Activated CD8-positive, alpha-beta memory T cell treated with anti-CD3 and anti-CD28 coated beads for 24 hours (primary cell): Measurements from ENCODE around the gene SDHAF4.
"Not testable (repeated sequence)": the region's sequence is repeated elsewhere in the genome, so short reads cannot be mapped to it uniquely, and the experiment has no call there.

ENCODE experiments used
- DNase-seq: peaks from one replicate; pipeline ENCODE4 v3.0.0-alpha.2; 2020

The SDHAF4 gene

DNA sequence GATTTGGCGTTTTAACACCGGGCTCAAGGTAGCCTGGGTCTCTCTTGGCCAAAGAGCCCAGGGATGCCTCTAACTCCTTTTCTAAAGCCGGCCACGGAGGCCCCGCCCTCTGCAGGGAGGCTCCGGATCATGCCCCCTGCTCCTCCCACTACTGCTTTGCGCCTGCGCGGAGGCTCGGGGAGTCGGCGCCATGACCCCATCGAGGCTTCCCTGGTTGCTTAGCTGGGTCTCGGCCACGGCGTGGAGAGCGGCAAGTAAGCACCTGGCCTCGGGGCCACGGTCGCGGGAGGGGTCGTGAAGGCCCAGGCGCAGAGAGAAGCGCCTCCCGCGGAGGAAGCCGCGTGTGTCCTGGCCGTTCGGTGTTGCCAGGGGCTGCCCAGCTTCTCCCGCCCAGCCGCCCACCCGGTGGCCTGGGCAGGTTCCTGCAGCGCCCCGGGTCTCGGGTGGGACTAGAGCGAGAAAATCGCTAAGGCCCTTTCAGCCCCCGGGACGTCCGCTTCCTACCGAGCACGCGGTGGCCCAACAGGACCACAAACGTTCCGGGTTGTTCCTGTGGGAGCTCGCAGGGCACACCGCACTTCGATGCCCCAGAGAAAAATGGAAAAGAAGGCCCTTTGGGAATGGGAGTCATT, at the start of gene SDHAF4:
Gene SDHAF4 (plus strand): TSS at position 180 of the 632 bp plus-strand sequence. CDS start 11 bp downstream, at position 191.
- peak; percentile 98 for DNase-seq

DNA sequence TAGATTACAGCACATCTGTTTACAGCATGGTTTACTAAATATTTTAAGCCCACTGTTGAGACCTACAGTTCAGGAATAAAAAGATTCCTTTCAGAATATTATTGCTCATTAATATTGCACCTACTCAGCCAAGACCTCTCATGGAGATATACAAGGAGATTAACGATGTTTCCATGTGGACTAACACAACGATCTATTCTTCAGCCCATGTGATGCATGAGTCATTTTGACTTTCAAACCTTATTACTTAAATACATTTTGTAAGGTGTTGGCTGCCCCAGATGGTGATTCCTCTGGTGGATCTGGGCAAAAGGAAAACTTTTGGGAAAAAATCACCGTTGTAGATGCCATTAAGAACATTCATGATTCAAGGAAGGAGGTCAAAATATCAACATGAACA, 48.0 kb upstream of the SDHAF4 start:
- no peak for DNase-seq

DNA sequence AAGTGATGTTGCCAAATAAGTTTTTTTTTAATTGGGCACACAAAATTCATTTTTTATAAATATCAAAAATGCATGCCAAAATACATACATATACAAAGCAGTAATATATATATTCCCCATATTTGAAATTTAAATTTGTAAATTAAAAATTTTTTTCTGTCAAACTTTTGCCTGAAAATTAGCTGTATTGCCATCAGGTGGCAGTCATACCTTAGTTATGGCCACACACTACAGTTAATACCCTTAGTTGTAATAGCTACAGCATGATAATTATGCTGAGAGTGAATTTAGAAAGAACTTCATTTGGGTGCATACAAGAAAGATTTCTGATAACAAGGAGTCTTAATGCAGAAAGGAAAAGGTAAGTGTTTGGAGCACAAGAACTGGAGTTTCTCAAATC, 46.2 kb upstream of the SDHAF4 start:
- DNase-seq: no peak

DNA sequence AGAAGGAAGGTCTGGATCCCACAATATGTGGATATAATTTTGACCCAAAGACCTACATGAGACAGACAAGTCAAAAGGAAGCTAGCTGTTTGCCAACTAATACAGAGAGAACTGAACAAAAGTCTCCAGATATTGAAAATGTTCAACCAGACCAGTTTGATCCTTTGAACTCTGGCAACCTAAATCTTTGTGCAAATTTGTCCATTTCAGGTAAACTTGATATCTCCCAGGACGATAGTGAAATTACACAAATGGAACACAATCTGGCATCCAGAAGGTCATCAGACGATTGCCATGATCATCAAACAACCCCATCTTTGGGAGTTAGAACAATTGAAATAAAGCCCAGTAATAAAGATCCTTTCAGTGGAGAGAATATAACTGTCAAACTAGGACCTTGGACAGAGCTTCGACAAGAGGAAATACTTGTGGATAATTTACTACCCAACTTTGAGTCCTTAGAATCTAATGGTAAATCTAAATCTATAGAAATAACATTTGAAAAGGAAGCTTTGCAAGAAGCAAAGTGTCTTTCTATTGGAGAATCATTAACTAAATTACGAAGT, 41.9 kb upstream of the SDHAF4 start:
- no peak for DNase-seq

DNA sequence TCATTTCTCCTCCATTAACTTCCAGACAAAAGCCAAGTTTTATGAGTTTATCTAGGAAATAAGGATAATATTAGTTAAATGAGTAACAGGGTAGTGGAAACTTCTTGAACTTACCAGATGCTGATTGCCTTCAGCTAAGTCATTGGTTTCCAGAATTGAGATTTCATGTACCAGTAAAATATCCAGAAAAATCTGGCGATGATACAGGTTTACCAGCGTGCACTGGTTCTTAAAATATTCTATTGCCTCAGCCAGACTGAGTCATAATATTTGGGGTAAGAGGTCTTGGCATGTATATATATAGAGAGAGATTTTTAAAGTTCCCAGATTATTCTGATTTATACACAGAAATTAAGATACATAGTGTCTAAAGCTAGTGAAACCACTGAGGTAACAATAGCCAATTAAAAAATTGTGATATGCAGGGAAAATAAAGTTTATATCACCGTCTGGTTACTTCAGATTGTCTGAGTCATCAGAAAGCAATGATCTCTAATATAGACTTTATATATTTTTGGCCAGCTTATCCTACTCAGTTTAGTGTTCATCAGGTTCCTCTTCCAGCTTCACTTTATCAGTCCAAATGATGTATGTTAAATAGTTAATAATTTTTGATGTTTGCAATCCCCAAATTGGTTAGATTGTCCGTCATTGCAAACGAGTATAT, 39.5 kb upstream of the SDHAF4 start:
- no peak for DNase-seq

DNA sequence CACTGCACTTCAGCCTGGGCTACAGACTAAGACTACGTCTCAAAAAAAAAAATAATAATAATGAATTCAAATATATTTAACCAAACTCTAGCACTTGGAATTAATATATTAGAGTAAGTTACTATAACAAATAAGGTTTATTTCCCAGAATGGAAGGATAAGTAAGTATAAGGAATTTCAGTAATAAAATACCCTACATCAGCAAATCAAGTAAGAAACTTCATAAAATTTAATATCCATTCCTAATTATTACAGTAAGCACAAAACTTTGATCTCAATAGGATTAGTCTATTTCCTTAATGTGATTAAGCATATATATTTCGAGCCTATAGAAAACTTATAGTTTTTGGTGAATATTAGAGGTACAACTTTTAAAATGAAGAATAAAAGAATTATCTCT, 36.7 kb upstream of the SDHAF4 start:
- no peak for DNase-seq

DNA sequence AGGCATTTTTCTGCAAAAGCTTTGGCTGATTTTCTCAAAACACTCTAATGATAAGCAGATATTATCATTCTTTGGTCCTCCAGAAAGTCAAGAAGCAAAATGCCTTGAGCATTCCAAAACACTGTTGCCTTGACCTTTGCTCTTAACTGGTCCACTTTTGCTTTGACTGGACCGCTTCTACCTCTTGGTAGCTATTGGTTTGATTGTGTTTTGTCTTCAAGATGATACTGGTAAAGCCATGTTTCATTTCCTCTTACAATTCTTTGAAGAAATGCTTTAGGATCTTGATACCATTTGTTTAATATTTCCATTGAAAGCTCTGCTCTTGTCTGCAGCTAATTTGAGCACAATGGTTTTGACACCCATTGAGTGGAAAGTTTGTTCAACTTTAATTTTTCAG, 35.6 kb upstream of the SDHAF4 start:
- DNase-seq: no peak

DNA sequence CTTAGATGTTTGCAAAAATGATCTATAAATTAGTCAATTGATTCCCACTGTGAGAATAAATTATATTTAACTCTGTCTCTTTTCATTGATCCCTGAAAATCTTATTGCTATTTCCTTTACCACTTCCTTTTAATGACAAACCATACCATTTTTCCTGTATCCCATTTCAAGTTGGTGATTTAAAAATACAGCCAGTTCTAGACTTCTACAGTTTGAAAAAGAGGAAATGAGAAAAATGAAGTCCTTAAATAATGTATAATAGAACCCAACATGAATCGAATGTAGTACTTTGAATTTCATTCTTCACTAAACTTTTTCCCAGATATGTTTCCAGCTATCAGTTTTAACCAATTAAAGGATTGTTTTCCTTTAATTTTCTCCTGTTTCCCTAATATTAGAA, 29.5 kb upstream of the SDHAF4 start:
- DNase-seq: no peak

DNA sequence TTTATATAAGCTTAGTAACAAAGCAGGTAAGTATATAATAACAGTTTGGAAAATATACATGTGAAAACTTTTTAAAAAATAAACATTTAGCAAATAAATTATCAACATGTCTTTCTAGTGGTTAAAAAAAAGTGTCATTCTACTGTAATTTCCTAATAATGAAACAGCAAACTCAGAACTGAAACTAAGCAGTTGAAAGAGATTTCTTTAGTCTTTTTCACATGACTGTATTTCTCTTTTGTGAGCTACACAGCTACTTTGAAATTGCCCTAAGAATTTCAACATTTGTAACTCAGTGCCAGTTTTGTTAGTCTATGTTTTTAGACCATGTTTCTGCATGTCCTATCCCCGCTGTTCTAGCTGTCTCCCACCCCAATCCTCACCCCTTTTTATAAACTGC, 28.4 kb upstream of the SDHAF4 start:
- DNase-seq: no peak

DNA sequence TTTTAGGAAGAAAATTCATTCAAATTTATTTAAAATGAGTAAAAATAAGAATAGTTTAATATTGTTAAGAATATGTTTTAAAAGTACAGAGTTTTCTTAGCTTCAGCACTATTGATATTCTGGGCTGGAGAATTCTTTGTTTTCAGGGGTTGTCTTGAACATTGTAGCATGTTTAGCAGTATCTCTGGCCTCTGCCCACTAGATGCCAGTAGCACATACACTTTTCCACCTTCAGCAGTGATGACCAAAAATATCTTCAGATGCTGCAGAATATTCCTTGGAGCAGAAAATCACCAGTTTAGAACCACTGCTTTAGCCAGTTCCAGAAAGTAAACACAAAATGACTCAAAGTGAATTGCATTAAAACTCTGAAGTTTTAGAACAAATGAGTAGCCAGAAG, 19.4 kb upstream of the SDHAF4 start:
- no peak for DNase-seq

DNA sequence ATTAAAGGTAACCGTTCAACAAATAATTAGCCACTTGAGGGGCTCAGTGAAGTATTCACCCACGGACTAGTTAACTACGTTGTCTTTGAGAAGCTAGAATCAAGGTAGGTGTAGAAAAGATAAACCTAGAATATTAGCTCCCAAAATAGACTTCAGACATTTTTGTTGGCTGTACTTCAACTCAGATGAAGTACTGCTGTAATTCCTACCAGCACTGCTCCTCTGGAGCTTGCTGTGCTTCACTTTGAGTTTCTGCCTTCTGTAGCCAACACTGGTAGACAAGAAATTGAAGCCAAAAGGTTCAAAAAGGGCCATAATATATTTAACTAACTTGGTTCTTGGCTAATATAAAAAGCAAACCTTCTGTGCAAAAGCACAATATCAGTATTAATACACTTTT, 18.8 kb upstream of the SDHAF4 start:
- DNase-seq: no peak

DNA sequence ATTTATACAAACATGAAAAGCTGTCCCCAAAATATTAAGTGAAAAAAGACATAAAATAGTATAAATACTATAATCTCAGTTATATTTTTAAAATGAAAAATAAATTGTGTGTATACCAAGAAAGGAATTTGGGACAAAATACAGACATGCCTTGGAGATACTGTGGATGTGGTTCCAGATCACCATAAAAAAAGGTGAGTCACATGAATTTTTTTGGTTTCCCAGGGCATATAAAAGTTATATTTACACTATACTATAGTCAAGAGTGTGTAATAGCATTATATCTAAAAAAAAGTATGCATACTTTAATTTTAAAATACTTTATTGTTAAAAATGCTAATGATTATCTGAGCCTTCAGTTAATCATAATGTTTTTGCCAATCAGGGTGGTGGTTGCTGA, 17.4 kb upstream of the SDHAF4 start:
- DNase-seq: no peak

DNA sequence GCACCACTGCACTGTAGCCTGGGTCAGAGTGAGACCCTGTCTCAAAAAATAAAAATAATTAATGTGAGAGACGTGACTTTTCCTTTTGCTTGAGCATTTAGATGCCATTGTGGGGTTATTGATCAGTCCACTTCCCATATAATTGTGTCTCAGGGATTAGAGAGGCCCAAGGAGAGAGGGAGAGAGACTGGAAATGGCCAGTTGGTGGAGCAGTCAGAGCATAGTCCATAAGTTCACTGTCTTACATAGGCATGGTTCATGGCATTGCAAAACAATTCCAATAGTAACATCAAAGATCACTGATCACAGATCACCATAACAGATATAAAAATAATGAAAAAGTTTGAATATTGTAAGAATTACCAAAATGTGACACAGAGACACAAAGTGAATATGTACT, 15.2 kb upstream of the SDHAF4 start:
- no peak for DNase-seq

DNA sequence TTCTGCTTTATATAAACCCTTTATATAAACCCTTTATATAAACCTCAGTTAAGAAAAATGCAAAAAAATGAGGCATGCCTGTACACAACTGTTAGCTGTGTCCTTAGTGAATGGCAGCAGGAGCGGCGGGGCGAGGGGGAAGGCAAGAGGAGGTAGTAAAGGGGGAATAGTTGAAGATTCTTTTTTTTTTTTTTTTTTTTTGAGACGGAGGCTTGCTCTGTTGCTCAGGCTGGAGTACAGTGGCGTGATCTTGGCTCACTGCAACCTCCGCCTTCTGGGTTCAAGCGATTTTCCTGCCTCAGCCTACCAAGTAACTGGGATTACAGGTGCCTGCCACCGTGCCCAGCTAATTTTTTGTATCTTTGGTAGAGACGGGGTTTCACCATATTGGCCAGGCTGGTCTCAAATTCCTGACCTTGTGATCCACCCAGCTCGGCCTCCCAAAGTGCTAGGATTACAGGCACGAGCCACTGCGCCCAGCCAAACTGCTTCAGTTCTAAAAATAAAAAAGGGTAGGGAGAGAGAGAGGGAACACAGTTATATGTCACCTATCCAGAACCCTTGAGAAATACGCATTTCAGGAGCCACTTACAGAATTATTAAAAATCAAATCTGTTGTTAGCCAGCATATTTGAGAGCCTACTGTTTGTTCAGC, 14.3 kb upstream of the SDHAF4 start:
- not testable (repeated sequence) for DNase-seq

DNA sequence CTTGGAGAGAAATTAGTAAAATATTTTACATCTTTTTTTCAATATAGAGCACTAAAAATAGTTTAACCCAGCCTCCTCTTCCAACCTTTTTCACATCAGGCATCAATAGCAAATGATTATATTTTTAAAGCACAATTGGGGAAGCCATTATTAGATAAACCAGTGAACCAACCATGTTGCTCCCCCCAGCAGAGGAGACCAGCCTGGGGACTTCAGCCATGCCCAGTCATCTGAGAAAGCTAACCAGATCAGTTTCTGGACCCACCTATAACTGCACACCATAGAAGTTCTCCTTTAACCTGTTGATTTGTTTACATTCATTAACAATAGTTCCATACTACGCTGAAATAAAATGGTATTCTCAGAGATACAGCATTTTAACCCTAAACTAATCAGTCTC, 13.8 kb upstream of the SDHAF4 start:
- no peak for DNase-seq

DNA sequence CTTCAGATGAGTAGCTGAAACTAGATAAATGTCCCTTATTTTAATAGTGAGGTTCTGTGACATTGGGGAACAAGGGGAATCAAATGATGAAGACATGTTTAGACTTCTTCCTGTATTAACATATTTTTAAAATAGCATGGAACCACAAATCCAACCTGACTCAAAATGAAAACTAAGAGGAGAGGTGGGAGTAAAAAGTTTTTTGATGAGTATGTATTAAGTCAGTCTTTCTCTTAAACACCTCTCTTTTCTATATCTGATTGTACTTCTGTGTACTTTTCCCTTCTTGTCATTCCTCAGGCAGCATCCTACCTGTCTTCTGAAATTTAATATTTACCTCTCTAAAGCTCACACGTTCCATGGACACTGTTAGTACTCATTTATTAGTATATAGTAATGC, 8.7 kb upstream of the SDHAF4 start:
- no peak for DNase-seq

DNA sequence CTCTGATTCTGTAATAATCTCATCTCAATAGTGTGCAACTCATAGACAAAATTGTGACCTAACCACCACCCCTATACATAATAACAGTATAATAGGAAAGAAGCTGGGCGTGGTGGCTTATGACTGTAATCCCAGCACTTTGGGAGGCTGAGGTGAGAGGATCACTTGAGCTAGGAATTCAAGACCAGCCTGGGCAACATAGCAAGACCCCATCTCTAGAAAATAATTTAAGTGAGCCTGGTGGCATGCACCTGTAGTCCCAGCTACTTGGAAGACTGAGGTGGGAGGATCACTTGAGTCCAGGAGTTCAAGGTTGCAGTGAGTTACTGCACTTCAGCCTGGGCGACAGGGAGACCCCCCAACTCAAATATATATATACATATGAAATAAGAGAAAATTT, 4.3 kb upstream of the SDHAF4 start:
- DNase-seq: not testable (repeated sequence)

DNA sequence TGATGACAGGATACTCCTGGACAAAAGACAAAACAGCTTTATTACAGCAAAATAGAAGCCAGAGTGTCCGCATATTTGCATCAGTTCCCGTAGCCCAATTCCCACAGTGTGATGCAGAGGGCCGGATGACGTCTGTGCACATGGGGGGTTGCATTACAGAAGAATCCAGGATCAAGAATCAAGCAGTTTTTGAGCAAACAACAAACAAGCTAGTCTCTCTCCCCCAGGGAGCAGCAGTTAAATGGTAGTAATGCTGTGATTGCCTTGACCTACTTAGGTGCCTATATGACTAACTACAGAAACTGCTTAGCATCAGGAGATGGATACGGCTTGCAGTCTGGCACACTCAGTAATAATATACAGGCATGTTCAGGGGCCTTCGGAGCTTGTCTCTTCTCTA, 3.2 kb upstream of the SDHAF4 start:
- DNase-seq: no peak

DNA sequence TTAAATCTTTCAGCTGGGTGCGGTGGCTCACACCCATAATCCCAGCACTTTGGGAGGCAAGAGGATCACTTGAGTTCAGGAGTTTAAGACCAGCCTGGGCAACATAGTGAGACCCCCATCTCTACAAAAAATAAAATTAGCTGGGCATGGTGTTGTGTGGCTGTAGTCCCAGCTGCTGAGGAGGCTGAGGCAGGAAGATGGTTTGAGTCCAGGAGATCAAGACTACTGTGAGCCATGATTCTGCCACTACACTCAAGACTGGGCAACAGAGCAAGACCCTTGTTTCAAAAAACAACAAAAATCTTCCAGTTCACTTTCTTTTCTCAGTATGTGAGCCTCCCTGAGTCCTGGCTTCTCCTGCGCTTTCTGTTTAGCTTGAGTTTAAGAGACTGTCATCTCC, 7.9 kb downstream of the SDHAF4 start:
- DNase-seq: no peak

DNA sequence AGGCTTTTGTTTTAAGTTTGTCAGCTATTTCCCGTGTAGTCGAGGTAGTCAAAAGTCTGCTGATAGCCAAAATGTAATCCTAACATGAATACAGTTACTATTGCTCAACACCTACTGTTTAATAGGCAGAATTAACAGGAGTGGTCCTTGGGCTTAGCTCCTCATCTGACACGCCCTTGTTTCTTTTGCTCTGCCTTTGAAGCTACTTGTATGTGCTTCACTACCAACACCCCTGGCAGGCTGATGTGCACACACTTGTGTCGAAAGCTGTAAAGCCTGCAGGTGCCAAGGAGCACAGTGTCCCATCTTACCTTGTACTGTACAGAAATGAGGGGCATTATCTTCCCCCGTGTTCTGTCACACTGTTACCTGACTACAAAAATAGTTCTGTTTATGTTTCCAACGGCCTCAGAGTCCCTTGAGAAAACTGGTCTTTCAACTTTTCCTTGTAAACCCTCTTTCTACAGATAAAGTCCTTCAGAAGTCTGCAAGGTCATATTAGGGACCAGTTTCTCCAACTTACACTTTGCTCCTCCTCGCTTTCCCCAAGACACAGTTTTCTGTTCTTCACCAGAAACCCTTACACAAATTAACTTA, 9.3 kb downstream of the SDHAF4 start:
- no peak for DNase-seq

DNA sequence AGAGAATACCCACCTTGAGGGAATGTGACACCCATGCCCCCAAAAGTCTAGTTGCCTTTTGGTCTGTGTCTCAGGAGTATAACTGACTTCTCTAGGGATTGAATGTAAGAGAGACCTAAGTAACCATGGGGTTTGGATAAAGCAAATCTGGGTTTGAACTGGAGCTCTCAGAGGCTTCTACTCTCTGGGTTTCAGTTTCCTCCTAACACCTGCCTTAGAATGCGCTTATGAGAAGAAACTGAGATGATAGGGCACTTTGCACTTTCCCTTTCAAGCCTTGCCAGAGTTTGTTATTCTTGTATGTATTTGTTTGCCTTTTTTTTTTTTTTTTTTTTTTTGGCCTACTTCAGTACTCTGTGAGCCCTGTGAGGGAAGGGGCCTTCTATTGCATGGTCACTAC, 19.4 kb downstream of the SDHAF4 start:
- no peak for DNase-seq

DNA sequence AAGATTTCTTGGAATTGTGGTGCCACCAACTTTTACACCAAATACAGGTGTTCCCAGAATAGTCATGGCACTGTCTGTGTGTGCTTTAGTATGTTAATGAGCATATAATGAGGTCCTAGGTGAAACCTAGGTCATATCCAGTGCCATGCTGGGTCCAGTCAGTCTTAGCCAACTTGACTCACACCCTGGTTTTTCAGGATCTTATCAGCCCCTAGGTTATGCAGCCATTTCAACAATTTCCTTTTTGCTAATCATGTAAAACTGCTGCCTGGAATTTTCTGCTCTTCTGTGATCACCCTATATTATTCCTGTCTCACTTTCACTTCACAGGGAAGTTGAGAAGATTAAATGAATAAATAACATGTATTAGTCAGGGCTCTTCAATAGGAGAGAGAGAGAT, 23.7 kb downstream of the SDHAF4 start:
- DNase-seq: no peak

DNA sequence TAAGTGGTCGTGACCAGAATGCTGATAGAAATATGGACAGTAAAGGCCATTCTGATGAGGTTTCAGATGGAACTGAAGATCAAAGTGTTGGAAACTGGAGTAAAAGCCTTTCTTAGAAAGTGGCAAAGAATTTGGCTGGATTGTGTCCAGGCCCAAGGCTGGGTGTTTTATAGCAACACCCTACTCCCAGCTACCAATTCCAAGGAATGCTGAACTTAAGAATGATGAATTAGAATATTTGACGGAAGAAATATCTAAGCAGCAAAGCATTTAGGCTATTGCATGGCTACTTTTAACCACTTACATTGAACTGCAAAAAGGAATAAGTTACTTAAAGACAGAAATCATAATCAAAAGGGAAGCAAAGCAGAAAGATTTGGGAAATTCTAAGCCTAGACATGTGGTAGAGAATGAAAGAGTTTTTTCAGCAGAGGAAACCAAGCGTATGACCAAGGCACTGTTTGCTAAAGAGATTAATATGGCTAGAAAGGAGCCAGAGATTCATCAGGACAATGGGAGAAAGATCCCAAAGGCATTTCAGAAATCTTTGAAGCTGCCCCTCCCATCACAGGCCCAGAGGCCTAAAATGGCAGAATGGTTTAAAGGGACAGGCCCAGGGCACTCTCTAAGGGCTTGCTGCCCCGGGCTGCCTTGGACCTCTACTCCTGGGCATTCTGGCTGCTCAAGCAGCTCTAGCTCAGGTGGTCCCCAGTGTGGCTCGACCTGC, 25.8 kb downstream of the SDHAF4 start:
- no peak for DNase-seq
